A375 (cell line): ENCODE data around the gene TMEM229B. TPM values are rescaled to one million over a fixed set of nuclear protein-coding genes. Genes with fewer than 3 reads are reported as not detected.

Experiments
- small RNA-seq: library from RNA; depleted of rRNA; stranded (forward); fragments of <200 nt; gene quantifications from one replicate; pipeline ENCODE3, GENCODE V24; 2014
- total RNA-seq: library from RNA; depleted of rRNA; stranded (reverse); fragments of >200 nt; shearing (Covaris generic); gene quantifications from 2 replicates; pipeline ENCODE4 v1.2.3, GENCODE V29; 2014; rRNA removed

TMEM229B gene
- total RNA-seq = 7.1 and 9.8 TPM in 2 replicates

GRCh38 chr14:67487937-67488893, at the start of gene TMEM229B:
Gene TMEM229B (minus strand): TSS chr14:67488721. CDS start chr14:67473923, 14,798 bp downstream.

GRCh38 chr14:67532998-67533753, 44.7 kb upstream of the TMEM229B start, which contains the start of gene PLEKHH1:
Gene PLEKHH1 (plus strand): TSS chr14:67533290. CDS start chr14:67541868, 8,578 bp downstream.

Small RNAs within 50 kb of the gene (small RNA-seq; reads per million reads assigned to genes)
- gene MIR5694 = not detected

Other genes starting within 250 kb of the TMEM229B start
- 16.7 and 19.4 TPM in 2 replicates for gene PALS1, start 247.3 kb downstream of the TMEM229B start, total RNA-seq
- 65.9 and 78.8 TPM in 2 replicates for gene ATP6V1D, start 128.9 kb downstream of the TMEM229B start, total RNA-seq
- gene EIF2S1, start 128.4 kb downstream of the TMEM229B start, total RNA-seq = 230 and 285 TPM in 2 replicates
- gene PLEK2, start 76.6 kb downstream of the TMEM229B start, total RNA-seq = 0.50 TPM in 1 of 2 replicates, not detected in the other
- gene PLEKHH1, start 44.6 kb upstream of the TMEM229B start, total RNA-seq = 7.0 and 11.1 TPM in 2 replicates
- gene PIGH, start 111.5 kb upstream of the TMEM229B start, total RNA-seq = 15.8 and 30.7 TPM in 2 replicates
- 9.1 and 10.6 TPM in 2 replicates for gene ARG2, start 131.2 kb upstream of the TMEM229B start, total RNA-seq
- 33.8 and 42.4 TPM in 2 replicates for gene VTI1B, start 185.9 kb upstream of the TMEM229B start, total RNA-seq
- 56.8 and 60.1 TPM in 2 replicates for gene RDH11, start 207.0 kb upstream of the TMEM229B start, total RNA-seq
- gene RDH12, start 213.2 kb upstream of the TMEM229B start, total RNA-seq = not detected in 2 replicates